ENCODE results near the gene RAB1A. TPM values are rescaled to one million over a fixed set of nuclear protein-coding genes. Genes with fewer than 3 reads are reported as not detected.

Gene RAB1A
- polyA plus RNA-seq, 2 of the 4 experiments (the other 2 are of a cell fraction): 308 to 417 TPM

GRCh38 chr2:65043001-65043400, 86.9 kb downstream of the RAB1A start:
- 77% methylated on average over 2 of the region's 2 CpGs for WGBS (ENCODE audit: missing lambda C conversion rate)
- TF ChIP-seq BHLHE40 (IDR thresholded peaks at IDR 0.05; ENCODE audit: low read depth, low read length): no peak
- TF ChIP-seq, protein P1, sequence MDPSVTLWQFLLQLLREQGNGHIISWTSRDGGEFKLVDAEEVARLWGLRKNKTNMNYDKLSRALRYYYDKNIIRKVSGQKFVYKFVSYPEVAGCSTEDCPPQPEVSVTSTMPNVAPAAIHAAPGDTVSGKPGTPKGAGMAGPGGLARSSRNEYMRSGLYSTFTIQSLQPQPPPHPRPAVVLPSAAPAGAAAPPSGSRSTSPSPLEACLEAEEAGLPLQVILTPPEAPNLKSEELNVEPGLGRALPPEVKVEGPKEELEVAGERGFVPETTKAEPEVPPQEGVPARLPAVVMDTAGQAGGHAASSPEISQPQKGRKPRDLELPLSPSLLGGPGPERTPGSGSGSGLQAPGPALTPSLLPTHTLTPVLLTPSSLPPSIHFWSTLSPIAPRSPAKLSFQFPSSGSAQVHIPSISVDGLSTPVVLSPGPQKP (IDR thresholded peaks at IDR 0.05; ENCODE audit: low read depth, low read length): no peak
- TF ChIP-seq ZNF302 (CRISPR knock-in tag; IDR thresholded peaks at IDR 0.05): no peak
- TF ChIP-seq HOXA7 (CRISPR knock-in tag; IDR thresholded peaks at IDR 0.05): no peak
- TF ChIP-seq KDM1A (IDR thresholded peaks at IDR 0.05; ENCODE audit: low read depth): no peak
- Histone ChIP-seq H3K27ac (no peak overlapping the region), H3K9me3 (peaks cover 19% of the 10 kb centered on the region; the same call in 2 of the 3 replicates), H3K4me2 (no peak overlapping the region), H3K4me3 (no peak overlapping the region), H3K4me1 (no peaks in the 10 kb centered on the region)
- ChIA-PET POLR2A (no interaction called here), CTCF (interaction anchor here (0.8 to 11.2 kb wide), 14 partner anchors 8 to 713 kb away, joined by 3 to 246 read pairs (median 4); partner anchors contain the start of gene CEP68)
- DNase-seq (ENCODE audit: low read depth in 1 of 2, low spot score in 1 of 2) (no peak), FAIRE-seq (no peak), ATAC-seq (no peak)

- FAIRE-seq (peak; percentile 94), ATAC-seq (peak; percentile 98 to 99), DNase-seq (ENCODE audit: low read depth in 1 of 2, low spot score in 1 of 2) (peak; percentile 90)
- TF ChIP-seq RAD21 (conservative IDR thresholded peaks at IDR 0.05 in 1 of 2, IDR thresholded peaks at IDR 0.05 in 1 of 2): peak; percentile 96 to 98
- TF ChIP-seq KDM5A (IDR thresholded peaks at IDR 0.05): no peak
- peak; percentile 96 for TF ChIP-seq SMC3 (IDR thresholded peaks at IDR 0.05)
- TF ChIP-seq CTCF (IDR thresholded peaks at IDR 0.05): peak; percentile 96
- Histone ChIP-seq H3K9me3 (peaks cover 18% of the 10 kb centered on the region; the same call in 2 of the 3 replicates), H3K27ac (peak overlapping the region in 1 of 2 experiments; percentile 59; a peak in 3 of 6 replicates), H3K4me1 (no peaks in the 10 kb centered on the region), H3K4me3 (no peak overlapping the region), H3K4me2 (peak overlapping the region; percentile 60)
- 21% methylated on average over 13 of the region's 13 CpGs for WGBS (ENCODE audit: missing lambda C conversion rate)
- CTCF ChIA-PET: interaction anchor here (0.6 to 11.2 kb wide), 32 partner anchors 10 to 454 kb away, joined by 3 to 246 read pairs (median 4); partner anchors contain the start of gene CEP68
- POLR2A ChIA-PET: interaction anchor here (1.0 kb wide), 1 partner anchor 123 kb away, joined by 6 read pairs; no protein-coding TSS in a partner anchor
Observed at GRCh38 chr2:65040400-65041261, 89.3 kb downstream of the RAB1A start.

DNA sequence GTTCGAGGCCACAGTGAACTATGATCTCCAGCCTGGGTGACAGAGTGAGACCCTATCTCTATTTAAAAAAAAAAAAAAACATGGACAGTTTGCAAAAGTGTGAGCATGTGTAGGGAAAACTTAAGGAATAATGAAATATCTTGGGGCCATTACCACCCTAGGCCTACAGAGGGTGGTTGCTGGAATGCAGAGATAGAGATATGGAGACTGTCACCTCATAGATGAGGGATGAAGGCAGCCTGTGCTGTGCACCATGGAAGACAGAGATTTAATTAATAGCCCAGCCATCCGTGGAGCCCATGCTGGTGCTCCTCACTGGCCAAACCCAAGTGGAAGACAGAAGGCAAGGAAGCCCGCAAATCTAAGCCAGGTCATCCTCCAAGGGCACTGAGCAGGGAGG, 90.3 kb downstream of the RAB1A start:
- FAIRE-seq: no peak
- Histone ChIP-seq H3K27ac (no peak overlapping the region), H3K4me2 (no peak overlapping the region), H3K4me1 (no peaks in the 10 kb centered on the region), H3K9me3 (peaks cover 15% of the 10 kb centered on the region; the same call in 2 of the 3 replicates), H3K4me3 (no peak overlapping the region)
- 64% methylated on average over 3 of the region's 3 CpGs for WGBS (ENCODE audit: missing lambda C conversion rate)
- POLR2A ChIA-PET: no interaction called here
- TF ChIP-seq HOXB5 (CRISPR knock-in tag; IDR thresholded peaks at IDR 0.05) (no peak), SREBF2 (IDR thresholded peaks at IDR 0.05) (no peak), JUNB (IDR thresholded peaks at IDR 0.05) (no peak), KDM5A (IDR thresholded peaks at IDR 0.05) (no peak), CHD2 (IDR thresholded peaks at IDR 0.05; ENCODE audit: low read length, partially characterized antibody) (no peak), HOXB13 (CRISPR knock-in tag; IDR thresholded peaks at IDR 0.05; ENCODE audit: low read depth) (no peak), RNF2 (IDR thresholded peaks at IDR 0.05; ENCODE audit: borderline replicate concordance, low read depth) (no peak), CEBPB (IDR thresholded peaks at IDR 0.05) (no peak), TP53 (CRISPR knock-in tag; IDR thresholded peaks at IDR 0.05) (no peak), RFX5 (IDR thresholded peaks at IDR 0.05) (no peak), HOXA7 (CRISPR knock-in tag; IDR thresholded peaks at IDR 0.05) (no peak), CTCF (IDR thresholded peaks at IDR 0.05) (no peak), RAD21 (conservative IDR thresholded peaks at IDR 0.05 in 1 of 2, IDR thresholded peaks at IDR 0.05 in 1 of 2) (no peak), ZSCAN20 (CRISPR knock-in tag; IDR thresholded peaks at IDR 0.05) (no peak), MYC (IDR thresholded peaks at IDR 0.05; ENCODE audit: borderline replicate concordance, low read length) (no peak), SMC3 (IDR thresholded peaks at IDR 0.05) (no peak)
- TF ChIP-seq, protein P1 (IDR thresholded peaks at IDR 0.05; ENCODE audit: low read depth, low read length): no peak
- TF ChIP-seq, protein P2, sequence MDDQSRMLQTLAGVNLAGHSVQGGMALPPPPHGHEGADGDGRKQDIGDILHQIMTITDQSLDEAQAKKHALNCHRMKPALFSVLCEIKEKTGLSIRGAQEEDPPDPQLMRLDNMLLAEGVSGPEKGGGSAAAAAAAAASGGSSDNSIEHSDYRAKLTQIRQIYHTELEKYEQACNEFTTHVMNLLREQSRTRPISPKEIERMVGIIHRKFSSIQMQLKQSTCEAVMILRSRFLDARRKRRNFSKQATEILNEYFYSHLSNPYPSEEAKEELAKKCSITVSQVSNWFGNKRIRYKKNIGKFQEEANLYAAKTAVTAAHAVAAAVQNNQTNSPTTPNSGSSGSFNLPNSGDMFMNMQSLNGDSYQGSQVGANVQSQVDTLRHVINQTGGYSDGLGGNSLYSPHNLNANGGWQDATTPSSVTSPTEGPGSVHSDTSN (IDR thresholded peaks at IDR 0.05): no peak
- DNase-seq (ENCODE audit: low read depth in 1 of 2, low spot score in 1 of 2): no peak
- CTCF ChIA-PET: interaction anchor here (0.9 to 11.8 kb wide), 12 partner anchors 9 to 453 kb away, joined by 3 to 246 read pairs (median 4); no protein-coding TSS in a partner anchor
- ATAC-seq: peak; percentile 52 to 63; a peak in 4 of 6 replicates

Measured in A549 (cell line).